Nephron progenitor cell (in vitro differentiated cells): ENCODE data around the gene PLXNC1.

Source experiments
- DNase-seq: peaks from one replicate; pipeline ENCODE4 v3.0.0; 2021
- H3K27ac Mint-ChIP-seq: 2 replicates; pipeline ENCODE4 v1.8.0; 2021; ENCODE audit warnings: mild to moderate bottlenecking, moderate library complexity, mixed read lengths
- H3K27me3 Mint-ChIP-seq: 2 replicates; pipeline ENCODE4 v1.8.0; 2021; ENCODE audit warnings: mild to moderate bottlenecking, low read depth, mixed read lengths; ENCODE audit not compliant: poor library complexity
- H3K36me3 Mint-ChIP-seq: 2 replicates; pipeline ENCODE4 v1.8.0; 2021; ENCODE audit warnings: low read depth, mixed read lengths
- H3K4me1 Mint-ChIP-seq: 2 replicates; pipeline ENCODE4 v1.8.0; 2021; ENCODE audit warnings: mixed read lengths
- H3K4me3 Mint-ChIP-seq: 2 replicates; pipeline ENCODE4 v1.8.0; 2021; ENCODE audit warnings: mild to moderate bottlenecking, moderate library complexity, mixed read lengths
- H3K9me3 Mint-ChIP-seq: 2 replicates; pipeline ENCODE4 v1.8.0; 2021; ENCODE audit warnings: mild to moderate bottlenecking, moderate library complexity, mixed read lengths
- CTCF ChIP-seq: fragments of 200-600 bp; sonication (generic); IDR thresholded peaks from 2 replicates; pipeline ENCODE4 v1.5.0; 2021; ENCODE audit warnings: antibody characterized with exemption

The PLXNC1 gene

GRCh38 chr12:94147991-94148738, at the start of gene PLXNC1:
PLXNC1 (plus strand) TSS chr12:94148577; CDS start chr12:94148972, 395 bp downstream.
- TF ChIP-seq CTCF: no peak
- peak within 1 kb of the TSS; percentile 74 for H3K4me3 Mint-ChIP-seq
- H3K27ac Mint-ChIP-seq: no peak within 1 kb of the TSS
- H3K4me1 Mint-ChIP-seq: peaks cover 23% of the 10 kb centered on the region
- H3K9me3 Mint-ChIP-seq: no peaks in the 10 kb centered on the region
- H3K36me3 Mint-ChIP-seq: no peaks in the 10 kb centered on the region
- peaks cover 82% of the 10 kb centered on the region for H3K27me3 Mint-ChIP-seq
- DNase-seq: peak; percentile 60

DNA sequence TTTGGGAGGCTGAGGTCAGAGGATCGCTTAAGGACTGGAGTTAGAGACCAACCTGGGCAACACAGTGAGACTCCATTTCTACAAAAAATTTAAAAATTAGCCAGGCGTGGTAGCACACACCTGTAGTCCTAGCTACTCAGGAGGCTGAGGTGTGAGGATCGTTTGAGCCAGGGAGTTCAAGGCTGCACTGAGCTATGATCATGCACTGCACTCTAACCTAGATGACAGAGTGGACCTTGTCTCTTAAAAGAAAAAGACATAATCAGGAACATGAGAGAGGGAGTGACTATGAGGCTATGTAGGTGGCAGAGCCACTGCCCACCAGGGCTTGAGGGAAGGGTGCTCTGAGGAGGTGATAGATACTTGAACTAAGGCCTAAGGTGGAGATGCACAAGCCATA, 49.2 kb upstream of the PLXNC1 start:
- no peak for TF ChIP-seq CTCF
- H3K36me3 Mint-ChIP-seq: no peaks in the 10 kb centered on the region
- H3K4me3 Mint-ChIP-seq: no peak overlapping the region
- no peak for DNase-seq
- peaks cover 10% of the 10 kb centered on the region for H3K4me1 Mint-ChIP-seq
- H3K27me3 Mint-ChIP-seq: peaks cover 2% of the 10 kb centered on the region
- no peaks in the 10 kb centered on the region for H3K9me3 Mint-ChIP-seq
- H3K27ac Mint-ChIP-seq: no peak overlapping the region

- peaks cover 5% of the 10 kb centered on the region for H3K27me3 Mint-ChIP-seq
- H3K4me1 Mint-ChIP-seq: peaks cover 10% of the 10 kb centered on the region
- no peaks in the 10 kb centered on the region for H3K9me3 Mint-ChIP-seq
- no peak overlapping the region for H3K4me3 Mint-ChIP-seq
- DNase-seq: no peak
- no peak for TF ChIP-seq CTCF
- H3K36me3 Mint-ChIP-seq: no peaks in the 10 kb centered on the region
- no peak overlapping the region for H3K27ac Mint-ChIP-seq
These were observed 48.7 kb upstream of the PLXNC1 start for GRCh38 chr12:94099632-94100031.

DNA sequence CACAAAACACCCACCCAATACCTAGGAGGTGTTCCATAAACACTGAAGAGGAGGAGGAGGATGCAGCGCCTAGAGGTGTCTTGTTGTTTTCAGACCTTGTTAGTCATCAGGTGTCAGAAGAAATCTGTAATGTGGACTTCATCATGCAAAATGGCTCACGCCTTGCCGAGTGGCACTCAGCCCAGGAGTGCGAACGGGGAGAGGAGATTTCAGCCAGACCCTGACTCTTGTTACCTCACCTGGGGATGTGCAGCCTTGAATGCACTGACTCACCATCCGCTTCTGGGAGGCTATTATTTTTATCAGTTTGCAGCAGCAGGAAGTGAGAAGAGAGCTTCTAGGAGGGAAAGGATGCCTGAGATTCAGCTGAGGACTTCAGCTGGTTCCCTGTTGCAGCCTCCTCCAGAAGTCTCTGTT, 48.2 kb upstream of the PLXNC1 start:
- no peak overlapping the region for H3K4me3 Mint-ChIP-seq
- H3K36me3 Mint-ChIP-seq: no peaks in the 10 kb centered on the region
- H3K27ac Mint-ChIP-seq: no peak overlapping the region
- H3K9me3 Mint-ChIP-seq: no peaks in the 10 kb centered on the region
- no peak for TF ChIP-seq CTCF
- peaks cover 7% of the 10 kb centered on the region for H3K27me3 Mint-ChIP-seq
- no peak for DNase-seq
- peaks cover 10% of the 10 kb centered on the region for H3K4me1 Mint-ChIP-seq

DNA sequence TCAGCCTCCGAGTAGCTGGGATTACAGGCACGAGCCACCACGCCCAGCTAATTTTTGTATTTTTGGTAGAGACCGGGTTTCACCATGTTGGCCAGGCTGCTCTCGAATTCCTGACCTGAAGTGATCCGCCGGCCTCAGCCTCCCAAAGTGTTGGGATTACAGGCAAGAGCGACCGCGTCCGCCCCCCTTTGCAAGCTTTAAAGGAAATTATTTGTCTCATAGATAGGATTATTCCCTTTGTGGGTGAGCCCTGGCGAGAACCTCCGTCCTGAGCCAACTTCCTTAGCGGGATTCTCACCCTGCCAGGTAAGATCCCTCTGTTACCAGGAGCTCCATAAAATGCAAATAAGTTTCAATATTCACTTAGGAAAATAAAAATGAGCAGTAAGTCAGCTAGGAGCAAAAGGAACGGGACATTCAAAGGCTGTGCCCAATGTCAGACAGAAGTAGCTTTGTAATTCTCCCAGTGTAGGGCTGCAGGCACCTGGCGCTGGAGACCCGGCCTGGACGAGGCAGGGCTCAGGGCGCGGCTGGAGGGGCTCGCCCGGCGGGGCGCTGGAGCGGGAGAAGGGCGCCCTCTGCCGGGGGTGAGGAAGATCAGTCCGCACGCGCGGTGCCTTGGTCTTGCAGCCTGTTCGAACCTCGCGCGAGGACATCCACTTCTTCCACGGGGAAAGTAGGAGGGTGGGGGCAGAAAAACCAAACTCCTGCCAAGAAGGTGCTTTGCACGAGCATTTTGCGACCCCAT, 47.2 kb upstream of the PLXNC1 start:
- Mint-ChIP-seq H3K4me3 (peak overlapping the region; percentile 90), H3K27me3 (peaks cover 11% of the 10 kb centered on the region), H3K36me3 (no peaks in the 10 kb centered on the region), H3K27ac (no peak overlapping the region), H3K9me3 (no peaks in the 10 kb centered on the region), H3K4me1 (peaks cover 10% of the 10 kb centered on the region)
- peak; percentile 91 for TF ChIP-seq CTCF
- peak; percentile 88 for DNase-seq
